ENCODE measurements around the gene SLC26A4.
A peak's percentile ranks its signal among the peaks of the same experiment; 100 is the strongest.

Gene SLC26A4

GRCh38 chr7:107661081-107661864 lies 645 bp downstream of the SLC26A4 start:
- peak in 4 of 5 donors; percentile 6 to 77 (median 14) for DNase-seq

GRCh38 chr7:107661865-107662379 lies 1.3 kb downstream of the SLC26A4 start:
- DNase-seq = no peak

- no peak for DNase-seq
Measured at GRCh38 chr7:107663196-107663595, 2.6 kb downstream of the SLC26A4 start.

GRCh38 chr7:107666790-107667189 lies 6.2 kb downstream of the SLC26A4 start:
- no peak for DNase-seq

- DNase-seq = no peak
Measured at GRCh38 chr7:107667341-107667740, 6.7 kb downstream of the SLC26A4 start.

GRCh38 chr7:107668296-107668695 lies 7.7 kb downstream of the SLC26A4 start:
- DNase-seq = peak in 1 of 5 donors; percentile 33

- DNase-seq = no peak
Measured at GRCh38 chr7:107672183-107672582, 11.6 kb downstream of the SLC26A4 start.

- DNase-seq = no peak
Measured at GRCh38 chr7:107676249-107676648, 15.6 kb downstream of the SLC26A4 start.

- no peak for DNase-seq
Measured at GRCh38 chr7:107678110-107678753, 17.6 kb downstream of the SLC26A4 start.

GRCh38 chr7:107680478-107680877 lies 19.9 kb downstream of the SLC26A4 start:
- DNase-seq = no peak

GRCh38 chr7:107682886-107683285 lies 22.3 kb downstream of the SLC26A4 start:
- no peak for DNase-seq

GRCh38 chr7:107684287-107684686 lies 23.7 kb downstream of the SLC26A4 start:
- DNase-seq = no peak

- DNase-seq = no peak
Measured at GRCh38 chr7:107684947-107685463, 24.4 kb downstream of the SLC26A4 start.

- no peak for DNase-seq
Measured at GRCh38 chr7:107686816-107687387, 26.3 kb downstream of the SLC26A4 start.

- no peak for DNase-seq
Measured at GRCh38 chr7:107687656-107688055, 27.0 kb downstream of the SLC26A4 start.

- no peak for DNase-seq
Measured at GRCh38 chr7:107689553-107689952, 28.9 kb downstream of the SLC26A4 start.

- DNase-seq = no peak
Measured at GRCh38 chr7:107690084-107690483, 29.5 kb downstream of the SLC26A4 start.

GRCh38 chr7:107690611-107691010 lies 30.0 kb downstream of the SLC26A4 start:
- DNase-seq = no peak

GRCh38 chr7:107691716-107692115 lies 31.1 kb downstream of the SLC26A4 start:
- no peak for DNase-seq

GRCh38 chr7:107692501-107692900 lies 31.9 kb downstream of the SLC26A4 start:
- DNase-seq = no peak

GRCh38 chr7:107693396-107693795 lies 32.8 kb downstream of the SLC26A4 start:
- no peak for DNase-seq

GRCh38 chr7:107694386-107694785 lies 33.8 kb downstream of the SLC26A4 start:
- DNase-seq = no peak

- DNase-seq = no peak
Measured at GRCh38 chr7:107696330-107696946, 35.8 kb downstream of the SLC26A4 start.
